ENCODE measurements around the gene C5.

C5 gene

DNA sequence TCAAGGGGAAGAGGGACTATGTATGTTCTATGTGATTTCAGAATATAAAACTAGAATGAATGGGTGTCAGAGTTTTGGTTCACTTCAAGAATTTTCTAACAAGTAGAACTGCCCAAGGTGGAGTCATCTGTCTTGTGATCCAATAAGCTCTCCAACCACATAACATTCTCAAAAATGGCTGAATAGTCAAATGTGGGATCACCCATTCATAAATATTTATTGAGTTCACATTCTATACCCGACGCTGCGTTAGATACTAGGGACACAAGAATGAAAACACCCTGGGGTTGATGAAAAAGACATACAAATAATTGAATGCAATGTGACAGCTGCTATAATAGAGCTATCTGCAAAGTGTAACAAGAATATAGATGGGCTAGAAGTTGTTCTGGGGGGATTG is 88.1 kb downstream of the C5 start:
- H3K4me3 ChIP-seq (replicated peaks; ENCODE audit: insufficient read depth, low read length) = no peak overlapping the region

GRCh38 chr9:120960001-120960400 is 90.1 kb downstream of the C5 start:
- Histone ChIP-seq H3K4me3 (replicated peaks; ENCODE audit: insufficient read depth, low read length) (no peak overlapping the region), H3K27ac (replicated peaks) (no peak overlapping the region), H3K27me3 (ENCODE audit: insufficient read depth, poor library complexity, severe bottlenecking) (no peaks in the 10 kb centered on the region)
- TF ChIP-seq SPI1 (IDR thresholded peaks at IDR 0.05; ENCODE audit: borderline replicate concordance, low read depth) (no peak), POLR2AphosphoS5 (IDR thresholded peaks at IDR 0.05; ENCODE audit: low read depth) (no peak), GABPA (IDR thresholded peaks at IDR 0.05; ENCODE audit: low read depth) (no peak)
- TF ChIP-seq, protein P1, sequence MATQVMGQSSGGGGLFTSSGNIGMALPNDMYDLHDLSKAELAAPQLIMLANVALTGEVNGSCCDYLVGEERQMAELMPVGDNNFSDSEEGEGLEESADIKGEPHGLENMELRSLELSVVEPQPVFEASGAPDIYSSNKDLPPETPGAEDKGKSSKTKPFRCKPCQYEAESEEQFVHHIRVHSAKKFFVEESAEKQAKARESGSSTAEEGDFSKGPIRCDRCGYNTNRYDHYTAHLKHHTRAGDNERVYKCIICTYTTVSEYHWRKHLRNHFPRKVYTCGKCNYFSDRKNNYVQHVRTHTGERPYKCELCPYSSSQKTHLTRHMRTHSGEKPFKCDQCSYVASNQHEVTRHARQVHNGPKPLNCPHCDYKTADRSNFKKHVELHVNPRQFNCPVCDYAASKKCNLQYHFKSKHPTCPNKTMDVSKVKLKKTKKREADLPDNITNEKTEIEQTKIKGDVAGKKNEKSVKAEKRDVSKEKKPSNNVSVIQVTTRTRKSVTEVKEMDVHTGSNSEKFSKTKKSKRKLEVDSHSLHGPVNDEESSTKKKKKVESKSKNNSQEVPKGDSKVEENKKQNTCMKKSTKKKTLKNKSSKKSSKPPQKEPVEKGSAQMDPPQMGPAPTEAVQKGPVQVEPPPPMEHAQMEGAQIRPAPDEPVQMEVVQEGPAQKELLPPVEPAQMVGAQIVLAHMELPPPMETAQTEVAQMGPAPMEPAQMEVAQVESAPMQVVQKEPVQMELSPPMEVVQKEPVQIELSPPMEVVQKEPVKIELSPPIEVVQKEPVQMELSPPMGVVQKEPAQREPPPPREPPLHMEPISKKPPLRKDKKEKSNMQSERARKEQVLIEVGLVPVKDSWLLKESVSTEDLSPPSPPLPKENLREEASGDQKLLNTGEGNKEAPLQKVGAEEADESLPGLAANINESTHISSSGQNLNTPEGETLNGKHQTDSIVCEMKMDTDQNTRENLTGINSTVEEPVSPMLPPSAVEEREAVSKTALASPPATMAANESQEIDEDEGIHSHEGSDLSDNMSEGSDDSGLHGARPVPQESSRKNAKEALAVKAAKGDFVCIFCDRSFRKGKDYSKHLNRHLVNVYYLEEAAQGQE (IDR thresholded peaks at IDR 0.05; ENCODE audit: insufficient replicate concordance, low read depth) = no peak
- TF ChIP-seq, protein P2, sequence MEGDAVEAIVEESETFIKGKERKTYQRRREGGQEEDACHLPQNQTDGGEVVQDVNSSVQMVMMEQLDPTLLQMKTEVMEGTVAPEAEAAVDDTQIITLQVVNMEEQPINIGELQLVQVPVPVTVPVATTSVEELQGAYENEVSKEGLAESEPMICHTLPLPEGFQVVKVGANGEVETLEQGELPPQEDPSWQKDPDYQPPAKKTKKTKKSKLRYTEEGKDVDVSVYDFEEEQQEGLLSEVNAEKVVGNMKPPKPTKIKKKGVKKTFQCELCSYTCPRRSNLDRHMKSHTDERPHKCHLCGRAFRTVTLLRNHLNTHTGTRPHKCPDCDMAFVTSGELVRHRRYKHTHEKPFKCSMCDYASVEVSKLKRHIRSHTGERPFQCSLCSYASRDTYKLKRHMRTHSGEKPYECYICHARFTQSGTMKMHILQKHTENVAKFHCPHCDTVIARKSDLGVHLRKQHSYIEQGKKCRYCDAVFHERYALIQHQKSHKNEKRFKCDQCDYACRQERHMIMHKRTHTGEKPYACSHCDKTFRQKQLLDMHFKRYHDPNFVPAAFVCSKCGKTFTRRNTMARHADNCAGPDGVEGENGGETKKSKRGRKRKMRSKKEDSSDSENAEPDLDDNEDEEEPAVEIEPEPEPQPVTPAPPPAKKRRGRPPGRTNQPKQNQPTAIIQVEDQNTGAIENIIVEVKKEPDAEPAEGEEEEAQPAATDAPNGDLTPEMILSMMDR (IDR thresholded peaks at IDR 0.05; ENCODE audit: insufficient read depth, low read length) = no peak
- DNase-seq (ENCODE audit: low read depth in 1 of 2, low spot score in 1 of 2) = no peak

More for the DNA sequence above, 88.1 kb downstream of the C5 start:
- DNase-seq (ENCODE audit: low read depth in 1 of 2, low spot score in 1 of 2) = no peak
- Histone ChIP-seq H3K27ac (replicated peaks) (no peak overlapping the region), H3K27me3 (ENCODE audit: insufficient read depth, poor library complexity, severe bottlenecking) (no peaks in the 10 kb centered on the region)
- TF ChIP-seq, protein P2 (IDR thresholded peaks at IDR 0.05; ENCODE audit: insufficient read depth, low read length) = no peak

DNA sequence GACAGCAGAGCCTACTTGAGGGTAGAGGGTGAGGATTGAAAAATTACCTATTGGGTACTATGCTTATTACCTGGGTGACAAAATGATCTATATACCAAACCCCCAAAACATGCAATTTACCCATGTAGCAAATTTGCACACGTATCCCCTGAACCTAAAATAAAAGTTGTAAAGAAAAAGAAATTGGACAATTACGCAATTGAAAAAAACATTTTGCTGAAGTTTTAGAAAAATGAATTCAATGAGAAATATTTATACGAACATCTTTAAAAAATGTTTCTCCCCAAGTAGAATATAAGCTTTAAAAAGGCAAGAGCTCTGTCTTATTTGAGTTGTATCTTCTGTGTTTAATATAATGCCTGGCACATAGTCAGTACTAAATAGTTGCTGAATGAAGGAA is 93.2 kb downstream of the C5 start:
- Histone ChIP-seq H3K27ac (replicated peaks) (no peak overlapping the region), H3K27me3 (ENCODE audit: insufficient read depth, poor library complexity, severe bottlenecking) (no peaks in the 10 kb centered on the region), H3K4me3 (replicated peaks; ENCODE audit: insufficient read depth, low read length) (no peak overlapping the region)
- no peak for DNase-seq (ENCODE audit: low read depth in 1 of 2, low spot score in 1 of 2)
- no peak for TF ChIP-seq POLR2AphosphoS5 (IDR thresholded peaks at IDR 0.05; ENCODE audit: low read depth)

DNA sequence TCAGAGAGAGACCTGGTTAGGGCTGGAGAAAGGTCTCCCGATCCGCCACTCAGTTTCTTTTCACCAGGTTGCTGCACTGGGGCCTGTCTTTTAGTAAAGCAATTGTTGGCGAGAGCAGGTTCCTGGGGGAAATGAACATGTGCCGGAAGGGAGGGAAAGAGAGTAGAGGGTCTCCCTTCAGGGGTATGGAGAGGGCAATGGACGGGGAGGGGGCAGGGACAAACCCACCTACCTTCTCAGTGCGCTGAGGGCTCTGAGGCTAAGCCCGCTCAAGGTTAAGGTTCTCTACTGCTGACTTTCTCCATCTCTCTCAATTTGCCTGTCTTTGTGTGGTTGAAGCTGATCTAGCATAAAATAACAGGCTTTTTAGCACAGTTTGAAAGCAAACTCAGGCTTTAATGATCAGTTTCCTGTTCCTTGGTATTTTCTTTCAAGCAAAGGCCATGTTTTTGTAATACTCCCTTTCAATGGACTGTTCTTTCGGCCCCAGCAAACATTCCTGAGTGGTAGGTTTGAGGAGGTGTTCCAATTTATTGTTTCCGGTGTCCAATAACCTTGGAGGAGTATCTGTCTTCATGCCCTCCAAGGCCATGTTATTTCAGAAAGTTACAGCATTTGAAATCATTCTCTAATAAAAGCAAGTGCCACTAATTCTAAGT is 98.0 kb downstream of the C5 start:
- Histone ChIP-seq H3K4me3 (replicated peaks; ENCODE audit: insufficient read depth, low read length) (no peak overlapping the region), H3K27ac (replicated peaks) (no peak overlapping the region), H3K27me3 (ENCODE audit: insufficient read depth, poor library complexity, severe bottlenecking) (no peaks in the 10 kb centered on the region)
- no peak for DNase-seq (ENCODE audit: low read depth in 1 of 2, low spot score in 1 of 2)
- TF ChIP-seq GABPA (IDR thresholded peaks at IDR 0.05; ENCODE audit: low read depth) = no peak

- Histone ChIP-seq H3K4me3 (replicated peaks; ENCODE audit: insufficient read depth, low read length) (no peak overlapping the region), H3K27ac (replicated peaks) (no peak overlapping the region), H3K27me3 (ENCODE audit: insufficient read depth, poor library complexity, severe bottlenecking) (no peaks in the 10 kb centered on the region)
- no peak for TF ChIP-seq GABPA (IDR thresholded peaks at IDR 0.05; ENCODE audit: low read depth)
- TF ChIP-seq, protein P2 (IDR thresholded peaks at IDR 0.05; ENCODE audit: insufficient read depth, low read length) = no peak
- TF ChIP-seq SPI1 (IDR thresholded peaks at IDR 0.05; ENCODE audit: borderline replicate concordance, low read depth) = no peak
- no peak for TF ChIP-seq POLR2AphosphoS5 (IDR thresholded peaks at IDR 0.05; ENCODE audit: low read depth)
- TF ChIP-seq, protein P1 (IDR thresholded peaks at IDR 0.05; ENCODE audit: insufficient replicate concordance, low read depth) = no peak
- DNase-seq (ENCODE audit: low read depth in 1 of 2, low spot score in 1 of 2) = no peak
Observed at GRCh38 chr9:120950421-120951388, 99.4 kb downstream of the C5 start.
